ENCODE data around the gene TST. TPM values are rescaled to one million over a fixed set of nuclear protein-coding genes. Genes with fewer than 3 reads are reported as not detected.

TST gene
- total and polyA plus RNA-seq, 2 experiments from 2014 or later: 17.2 to 44.5 TPM

DNA sequence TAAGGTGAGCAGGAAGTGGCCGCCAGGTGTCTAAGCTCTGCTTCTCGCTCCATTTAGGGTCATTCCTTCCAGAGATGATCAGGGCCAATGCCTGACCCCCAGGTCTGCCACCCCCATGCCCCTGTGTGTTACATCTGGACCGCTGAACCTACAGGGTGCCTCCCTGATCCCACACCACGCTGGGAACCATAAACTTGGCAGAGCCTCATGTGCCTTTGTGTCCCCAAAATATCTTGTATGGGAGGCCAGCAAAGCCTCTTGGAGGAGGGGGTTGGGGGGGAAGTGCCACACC is 3.7 kb downstream of the TST start:
- DNase-seq: no peak
- Histone ChIP-seq H3K79me2 (ENCODE audit: insufficient read depth) (peaks cover 4% of the 10 kb centered on the region), H3F3A (ENCODE audit: insufficient read depth) (no peaks in the 10 kb centered on the region), H4K20me1 (ENCODE audit: insufficient read depth) (no peaks in the 10 kb centered on the region), H3K27ac (no peak overlapping the region), H3K9ac (no peak overlapping the region), H3K4me1 (ENCODE audit: insufficient read depth) (0 out of 2 replicates have a peak, but pooled peaks cover 4% of the 10 kb centered on the region), H3K36me3 (ENCODE audit: low read depth) (no peaks in the 10 kb centered on the region), H2AFZ (no peak overlapping the region), H3K4me3 (no peak overlapping the region), H3K27me3 (replicated peaks; ENCODE audit: insufficient read depth) (no peaks in the 10 kb centered on the region), H3K9me2 (ENCODE audit: insufficient read depth) (no peaks in the 10 kb centered on the region), H3K9me3 (ENCODE audit: low read depth) (no peaks in the 10 kb centered on the region), H3K4me2 (ENCODE audit: unreplicated experiment) (no peak overlapping the region)
- TF ChIP-seq EZH2 (IDR thresholded peaks at IDR 0.05; ENCODE audit: insufficient read depth, poor library complexity, severe bottlenecking): no peak
- WGBS, 2 experiments (ENCODE audit: low coverage in 1 of 2, low lambda C conversion rate in 2 of 2, missing lambda C conversion rate in 2 of 2): 92 to 95% methylated on average over 4 of the region's 4 CpGs
- in situ Hi-C loops (cut with MboI): no loop called here

DNA sequence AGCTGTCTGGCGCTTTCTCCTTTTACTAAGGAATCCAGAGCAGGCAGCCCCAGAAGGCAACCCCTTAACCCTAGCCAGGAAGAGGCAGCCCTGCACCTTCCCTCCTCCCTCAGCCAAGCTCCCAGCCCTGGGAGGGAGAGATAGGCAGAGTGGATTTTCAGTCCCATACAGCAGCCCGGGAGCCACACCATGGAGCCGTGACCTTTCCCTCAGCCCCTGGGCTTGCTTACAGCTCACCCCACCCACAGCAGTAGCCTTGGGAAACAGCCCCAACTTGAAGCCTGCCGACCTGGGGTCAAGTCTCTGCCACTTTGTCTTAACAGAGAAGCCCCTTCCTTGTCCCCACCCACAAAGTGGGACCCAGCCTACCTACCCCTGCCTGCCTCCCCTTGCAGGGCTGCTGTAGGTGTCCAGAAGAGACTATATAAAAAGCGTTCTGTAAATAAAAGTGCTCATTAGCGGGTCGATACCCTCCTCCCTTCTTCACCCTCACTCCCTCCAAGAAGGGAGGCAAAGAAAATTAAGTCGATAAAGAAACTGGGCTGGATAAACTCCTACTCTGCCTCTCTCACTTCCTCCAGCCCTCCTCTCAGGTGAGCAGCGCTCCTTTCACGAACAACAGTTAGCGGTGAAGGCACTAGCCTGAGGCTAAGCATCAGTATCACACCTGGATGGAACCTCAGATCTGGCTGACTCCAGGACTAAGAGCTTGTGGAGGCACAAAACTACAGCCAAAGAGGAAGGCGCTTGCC is 4.2 kb downstream of the TST start:
- no peaks in the 10 kb centered on the region for H4K20me1 ChIP-seq (ENCODE audit: insufficient read depth)
- no peaks in the 10 kb centered on the region for H3K9me3 ChIP-seq (ENCODE audit: low read depth)
- H3K27ac ChIP-seq: no peak overlapping the region
- H3K4me3 ChIP-seq: no peak overlapping the region
- WGBS, 2 experiments (ENCODE audit: low coverage in 1 of 2, low lambda C conversion rate in 2 of 2, missing lambda C conversion rate in 2 of 2): 78 to 81% methylated on average over 12 of the region's 12 CpGs
- H3K79me2 ChIP-seq (ENCODE audit: insufficient read depth): no peaks in the 10 kb centered on the region
- H3K4me1 ChIP-seq (ENCODE audit: insufficient read depth): no peaks in the 10 kb centered on the region
- no peaks in the 10 kb centered on the region for H3K36me3 ChIP-seq (ENCODE audit: low read depth)
- no peak for DNase-seq
- no peaks in the 10 kb centered on the region for H3K9me2 ChIP-seq (ENCODE audit: insufficient read depth)
- no peak overlapping the region for H3K9ac ChIP-seq
- no peak overlapping the region for H2AFZ ChIP-seq
- no peaks in the 10 kb centered on the region for H3K27me3 ChIP-seq (replicated peaks; ENCODE audit: insufficient read depth)
- TF ChIP-seq EZH2phosphoT487 (IDR thresholded peaks at IDR 0.05; ENCODE audit: insufficient read depth, low read depth): no peak
- no peak for TF ChIP-seq EZH2 (IDR thresholded peaks at IDR 0.05; ENCODE audit: insufficient read depth, poor library complexity, severe bottlenecking)
- in situ Hi-C loops (cut with MboI): no loop called here
- no peaks in the 10 kb centered on the region for H3F3A ChIP-seq (ENCODE audit: insufficient read depth)
- H3K4me2 ChIP-seq (ENCODE audit: unreplicated experiment): no peak overlapping the region

DNA sequence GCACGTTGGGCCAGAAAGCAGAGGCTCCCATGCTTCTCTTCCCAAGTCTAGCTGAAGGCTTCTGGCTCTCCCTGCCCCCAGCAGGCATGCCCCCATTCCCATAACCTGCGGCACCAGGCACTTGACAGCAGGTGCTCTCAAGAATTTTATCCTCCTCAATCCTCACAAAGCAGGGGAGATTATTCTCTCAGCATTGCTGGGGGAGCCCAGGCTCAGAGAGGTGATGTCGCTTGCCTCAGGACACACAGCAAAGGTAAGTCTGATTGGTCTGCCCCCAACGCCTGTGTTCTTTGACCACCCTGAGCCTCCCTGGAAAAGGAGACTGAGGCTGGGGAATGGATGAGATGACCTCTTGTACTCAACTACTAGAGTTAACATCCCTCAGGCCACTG is 4.8 kb downstream of the TST start:
- Histone ChIP-seq H3K4me2 (ENCODE audit: unreplicated experiment) (no peak overlapping the region), H3K27me3 (replicated peaks; ENCODE audit: insufficient read depth) (no peaks in the 10 kb centered on the region), H3K9ac (no peak overlapping the region), H3K36me3 (ENCODE audit: low read depth) (no peaks in the 10 kb centered on the region), H2AFZ (no peak overlapping the region), H3K9me3 (ENCODE audit: low read depth) (no peaks in the 10 kb centered on the region), H3K79me2 (ENCODE audit: insufficient read depth) (no peaks in the 10 kb centered on the region), H3K4me3 (no peak overlapping the region), H3F3A (ENCODE audit: insufficient read depth) (no peaks in the 10 kb centered on the region), H4K20me1 (ENCODE audit: insufficient read depth) (no peaks in the 10 kb centered on the region), H3K4me1 (ENCODE audit: insufficient read depth) (no peaks in the 10 kb centered on the region), H3K9me2 (ENCODE audit: insufficient read depth) (no peaks in the 10 kb centered on the region), H3K27ac (no peak overlapping the region)
- TF ChIP-seq EZH2phosphoT487 (IDR thresholded peaks at IDR 0.05; ENCODE audit: insufficient read depth, low read depth) (no peak), EZH2 (IDR thresholded peaks at IDR 0.05; ENCODE audit: insufficient read depth, poor library complexity, severe bottlenecking) (no peak)
- 88 to 92% methylated on average over 4 of the region's 4 CpGs for WGBS, 2 experiments (ENCODE audit: low coverage in 1 of 2, low lambda C conversion rate in 2 of 2, missing lambda C conversion rate in 2 of 2)
- DNase-seq: no peak
- in situ Hi-C loops (cut with MboI): no loop called here

DNA sequence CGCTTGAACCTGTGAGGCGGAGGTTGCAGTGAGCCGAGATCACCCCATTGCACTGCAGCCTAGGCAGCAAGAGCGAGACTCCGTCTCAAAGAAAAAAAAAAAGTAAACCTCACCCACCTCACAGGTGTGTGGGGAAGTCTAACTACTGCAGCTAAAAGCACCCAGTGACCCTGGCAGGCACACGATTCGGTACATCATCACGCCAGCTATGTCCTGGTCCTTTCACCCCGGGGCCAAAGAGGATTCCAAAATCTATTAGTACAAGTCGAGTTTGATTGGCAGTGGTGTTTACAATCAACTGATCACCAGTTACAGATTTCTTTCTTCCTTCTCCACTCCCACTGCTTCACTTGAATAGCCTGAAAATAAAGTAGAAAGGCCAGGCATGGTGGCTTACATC is 6.3 kb downstream of the TST start:
- H3K9me2 ChIP-seq (ENCODE audit: insufficient read depth): no peaks in the 10 kb centered on the region
- H3K79me2 ChIP-seq (ENCODE audit: insufficient read depth): no peaks in the 10 kb centered on the region
- in situ Hi-C loops (cut with MboI): no loop called here
- DNase-seq: no peak
- H3K9ac ChIP-seq: no peak overlapping the region
- H3K27me3 ChIP-seq (replicated peaks; ENCODE audit: insufficient read depth): peaks cover 4% of the 10 kb centered on the region; the same call in 1 of the 2 replicates
- 73 to 75% methylated on average over 10 of the region's 10 CpGs for WGBS, 2 experiments (ENCODE audit: low coverage in 1 of 2, low lambda C conversion rate in 2 of 2, missing lambda C conversion rate in 2 of 2)
- no peak overlapping the region for H3K4me3 ChIP-seq
- H3K4me2 ChIP-seq (ENCODE audit: unreplicated experiment): no peak overlapping the region
- no peak overlapping the region for H3K27ac ChIP-seq
- H3K9me3 ChIP-seq (ENCODE audit: low read depth): no peaks in the 10 kb centered on the region
- H3K4me1 ChIP-seq (ENCODE audit: insufficient read depth): no peaks in the 10 kb centered on the region
- no peak for TF ChIP-seq EZH2phosphoT487 (IDR thresholded peaks at IDR 0.05; ENCODE audit: insufficient read depth, low read depth)
- TF ChIP-seq EZH2 (IDR thresholded peaks at IDR 0.05; ENCODE audit: insufficient read depth, poor library complexity, severe bottlenecking): no peak
- H3K36me3 ChIP-seq (ENCODE audit: low read depth): no peaks in the 10 kb centered on the region
- no peaks in the 10 kb centered on the region for H3F3A ChIP-seq (ENCODE audit: insufficient read depth)
- H2AFZ ChIP-seq: no peak overlapping the region
- no peaks in the 10 kb centered on the region for H4K20me1 ChIP-seq (ENCODE audit: insufficient read depth)
